ENCODE measurements around the gene NECTIN3.

NECTIN3 gene

DNA sequence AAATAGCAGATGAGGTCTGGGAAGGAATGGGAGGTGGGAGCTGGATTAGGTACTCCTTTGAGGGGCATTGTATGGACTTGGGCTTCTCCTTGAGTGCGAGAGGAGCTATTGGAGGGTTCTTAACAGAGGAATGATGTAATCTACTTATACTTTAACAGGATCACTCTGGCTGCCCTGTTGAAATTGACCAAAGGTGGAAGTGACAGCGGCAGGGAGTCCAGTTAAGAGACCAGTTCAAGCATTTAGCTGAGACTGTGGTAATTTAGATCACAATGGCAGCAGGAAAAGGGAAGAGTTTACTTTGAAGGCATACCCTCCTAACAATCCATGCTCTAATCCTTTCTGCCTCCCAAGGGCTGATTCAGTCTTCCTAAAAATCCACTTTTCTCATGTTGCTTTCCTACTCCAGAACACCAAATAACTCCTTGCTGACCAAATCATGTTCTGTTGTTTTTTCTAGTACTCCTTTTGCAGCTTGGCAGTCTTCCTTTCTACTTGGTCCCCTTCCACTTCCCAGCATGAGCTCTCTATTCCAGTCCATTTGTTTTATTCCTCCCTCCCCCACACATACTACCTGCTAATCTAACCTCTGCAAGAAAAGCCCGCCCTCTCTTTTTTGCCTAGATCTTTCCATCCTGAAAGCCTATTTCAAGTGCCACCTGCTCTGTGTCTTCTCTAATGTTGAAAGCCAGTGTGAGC, 139.4 kb downstream of the NECTIN3 start:
- no peak for DNase-seq

DNA sequence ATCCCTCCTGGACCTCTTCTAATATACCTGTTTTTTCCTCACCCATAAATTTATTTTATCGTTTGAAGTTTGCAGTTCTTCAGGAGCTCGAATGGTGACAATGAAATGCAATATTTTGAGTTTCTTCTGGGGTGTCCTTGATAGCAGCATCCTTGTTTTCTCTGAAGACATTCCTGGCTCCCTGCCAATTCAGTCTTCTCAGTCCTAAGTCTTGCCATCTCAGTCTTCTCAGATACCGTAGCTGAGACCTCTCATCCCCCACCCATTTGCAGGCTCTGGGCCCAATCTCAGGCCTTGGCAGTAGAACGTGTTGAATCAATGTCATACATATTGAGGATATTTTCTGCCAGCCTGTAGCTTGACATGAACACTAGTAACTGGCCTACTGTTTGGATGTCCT, 140.9 kb downstream of the NECTIN3 start:
- DNase-seq, result no peak

DNA sequence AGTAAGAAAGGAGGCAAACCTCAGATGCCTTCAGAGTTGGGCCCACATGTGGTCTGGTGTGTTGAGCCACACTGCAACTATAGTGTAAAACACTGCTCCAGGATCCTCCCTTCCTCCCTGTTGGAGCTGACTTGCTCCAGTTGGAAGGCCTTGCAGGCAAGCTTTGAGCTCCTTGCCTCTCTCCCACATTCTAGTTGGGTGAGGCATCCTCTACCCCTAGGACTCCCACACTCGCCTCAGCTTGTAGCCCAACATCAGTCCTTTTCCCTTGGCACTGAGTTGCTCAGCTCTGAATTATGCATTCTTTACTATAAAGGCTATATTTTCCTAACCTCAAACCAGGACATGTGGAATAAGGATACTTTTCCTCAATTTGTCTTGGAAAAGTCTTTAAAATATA, 143.9 kb downstream of the NECTIN3 start:
- no peak for DNase-seq

DNA sequence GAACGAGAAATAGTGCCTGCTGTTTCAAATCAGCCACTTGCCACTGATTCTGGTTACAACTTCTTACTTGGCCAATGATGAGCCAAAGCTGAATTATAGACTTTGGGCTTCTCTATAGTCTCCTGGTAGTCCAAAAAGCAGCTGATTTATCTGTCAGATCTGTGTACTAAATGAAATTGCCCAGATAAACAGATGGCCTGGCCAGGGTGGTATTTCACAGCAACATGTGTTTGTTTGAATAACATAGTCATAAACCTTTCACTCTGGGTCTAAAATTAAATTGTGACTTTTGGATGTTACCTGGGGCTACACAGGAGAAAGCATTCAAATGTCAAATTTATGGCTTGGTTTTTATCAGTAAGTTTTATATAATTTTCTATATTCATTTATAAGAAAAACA, 147.0 kb downstream of the NECTIN3 start:
- no peak for DNase-seq

DNA sequence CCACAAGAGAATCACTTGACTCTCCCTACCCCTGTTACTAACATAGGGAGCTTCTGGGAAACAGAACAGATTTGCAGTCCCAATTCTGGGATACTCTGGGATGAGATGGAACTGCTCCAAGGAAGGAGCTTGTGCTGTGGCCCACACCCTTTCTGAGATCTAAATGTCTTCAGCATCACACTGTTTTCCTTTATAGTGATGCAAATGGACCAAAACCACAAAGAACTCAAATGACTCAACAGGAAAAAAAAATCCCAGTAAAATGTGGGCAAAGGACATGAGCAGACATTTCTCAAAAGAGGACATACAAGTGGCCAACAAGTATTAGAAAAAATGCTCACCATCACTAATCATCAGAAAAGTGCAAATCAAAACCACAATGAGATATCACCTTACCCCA, 155.6 kb downstream of the NECTIN3 start:
- DNase-seq, result no peak

DNA sequence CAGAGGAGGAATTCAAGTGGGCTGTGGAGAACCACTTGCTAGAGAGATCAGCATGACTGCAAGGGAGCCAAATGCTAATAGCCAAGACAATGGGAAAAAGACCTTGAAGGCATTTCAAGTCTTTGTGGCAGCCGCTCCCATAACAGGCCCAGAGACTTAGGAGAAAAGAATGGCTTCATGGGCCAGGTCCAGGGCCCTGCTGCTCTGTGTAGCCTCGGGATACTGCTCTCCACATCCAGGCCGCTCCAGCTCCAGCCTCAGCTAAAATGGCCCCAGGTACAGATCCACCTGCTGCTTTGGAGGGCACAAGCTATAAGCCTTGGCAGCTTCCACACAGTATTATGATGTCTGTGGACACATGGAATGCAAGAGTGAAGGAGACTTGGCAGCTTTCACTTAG, 157.7 kb downstream of the NECTIN3 start:
- no peak for DNase-seq

DNA sequence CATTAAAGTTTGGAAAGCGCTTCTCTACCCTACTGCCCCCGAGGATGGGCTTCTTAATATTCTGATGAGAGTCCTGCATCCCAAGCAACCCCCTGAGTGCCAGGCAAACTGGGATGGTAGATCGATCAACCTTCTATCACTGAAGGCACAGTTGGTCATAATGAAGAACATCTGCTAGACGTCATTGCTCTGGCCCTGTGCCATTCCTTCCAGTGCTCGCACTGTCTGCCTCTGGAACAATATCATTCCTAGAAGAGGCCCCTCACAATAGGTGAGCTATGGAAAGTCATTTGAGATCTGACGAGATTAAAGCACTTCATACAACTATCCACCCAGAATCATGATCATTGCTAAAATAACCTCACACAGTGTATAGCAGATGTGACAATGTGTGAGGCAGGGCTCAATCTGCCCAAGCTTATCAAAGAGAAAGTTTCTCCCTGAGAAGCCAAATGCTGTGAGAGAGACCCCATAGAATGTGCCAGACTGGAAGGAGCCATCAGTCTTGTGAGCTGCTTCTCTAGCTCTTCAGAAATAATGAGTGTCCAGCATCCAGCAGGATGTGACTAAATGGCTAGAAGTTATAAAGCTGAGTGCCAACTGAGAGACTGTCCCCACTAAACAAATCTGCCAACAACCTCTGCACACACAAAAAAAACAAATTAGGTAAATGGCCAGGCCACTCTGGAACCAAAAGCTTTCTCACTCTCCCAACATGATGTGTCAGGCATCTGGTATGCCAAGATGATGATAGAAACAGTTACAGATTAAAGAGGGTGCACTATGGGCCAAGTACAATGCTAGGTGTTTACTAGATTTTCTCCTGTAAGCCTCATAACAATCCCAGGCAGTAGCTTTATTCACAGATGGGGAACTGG, 165.5 kb downstream of the NECTIN3 start:
- DNase-seq, result no peak

DNA sequence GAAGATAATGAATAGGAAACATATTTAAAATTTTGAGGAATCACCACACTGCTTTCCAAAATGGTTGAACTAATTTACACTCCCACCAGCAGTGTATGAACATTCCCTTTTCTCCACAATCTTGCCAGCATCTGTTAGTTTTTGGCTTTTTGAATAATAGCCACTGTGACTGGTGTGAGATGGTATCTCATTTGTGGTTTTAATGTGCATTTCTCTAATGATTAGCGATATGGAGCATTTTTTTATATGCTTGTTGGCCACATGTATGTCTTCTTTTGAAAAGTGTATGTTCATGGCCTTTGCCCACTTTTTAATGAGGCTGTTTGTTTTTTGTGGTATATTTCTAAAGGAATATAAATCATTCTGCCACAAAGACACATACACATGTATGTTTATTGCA, 166.3 kb downstream of the NECTIN3 start:
- DNase-seq, result no peak

DNA sequence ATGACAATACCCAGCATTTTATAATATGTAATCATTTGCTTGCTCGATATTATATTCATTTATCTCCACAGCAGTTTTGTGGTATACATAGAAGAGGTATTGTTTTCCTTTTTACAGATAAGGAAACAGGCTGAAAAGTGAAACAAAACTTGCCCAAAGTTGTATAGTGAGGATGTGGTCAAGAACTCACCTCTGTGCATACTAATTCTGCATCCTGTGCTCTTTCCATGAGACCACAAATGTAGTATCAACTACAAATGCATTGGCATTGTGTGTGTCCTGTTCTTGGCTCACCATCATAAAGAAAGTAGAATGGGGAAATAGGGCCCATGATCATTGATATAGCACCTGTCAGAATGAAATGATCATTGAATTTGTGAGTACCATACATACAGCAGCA, 167.3 kb downstream of the NECTIN3 start:
- no peak for DNase-seq

DNA sequence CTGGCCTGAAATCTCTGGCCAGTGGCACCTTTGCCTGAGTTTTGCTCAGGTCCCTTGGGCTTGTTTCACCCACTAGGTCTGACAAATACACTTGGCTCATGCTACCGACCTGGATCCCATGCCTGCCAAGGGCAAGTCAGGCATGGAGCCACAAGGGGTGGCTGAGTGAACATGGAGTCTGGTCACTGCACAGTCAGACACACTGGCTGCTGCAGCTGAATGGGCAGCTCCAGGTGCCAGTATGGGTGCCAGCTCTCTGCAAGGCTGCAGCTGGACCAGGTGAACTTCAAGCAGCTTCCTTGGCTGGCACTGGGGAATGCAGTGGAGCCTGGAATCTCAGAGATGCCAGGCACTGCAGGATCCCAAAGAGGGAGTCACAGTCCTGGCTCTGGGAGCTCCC, 170.3 kb downstream of the NECTIN3 start:
- no peak for DNase-seq
